CD4-positive, alpha-beta T cell treated with Interleukin-1 beta for 1 hour (primary cell): ENCODE measurements around the gene L2HGDH.

Experiments
- DNase-seq, 2 donors: peaks; one replicate each; pipeline ENCODE4 v3.0.0-alpha.2; 2020 to 2022

Gene L2HGDH

DNA sequence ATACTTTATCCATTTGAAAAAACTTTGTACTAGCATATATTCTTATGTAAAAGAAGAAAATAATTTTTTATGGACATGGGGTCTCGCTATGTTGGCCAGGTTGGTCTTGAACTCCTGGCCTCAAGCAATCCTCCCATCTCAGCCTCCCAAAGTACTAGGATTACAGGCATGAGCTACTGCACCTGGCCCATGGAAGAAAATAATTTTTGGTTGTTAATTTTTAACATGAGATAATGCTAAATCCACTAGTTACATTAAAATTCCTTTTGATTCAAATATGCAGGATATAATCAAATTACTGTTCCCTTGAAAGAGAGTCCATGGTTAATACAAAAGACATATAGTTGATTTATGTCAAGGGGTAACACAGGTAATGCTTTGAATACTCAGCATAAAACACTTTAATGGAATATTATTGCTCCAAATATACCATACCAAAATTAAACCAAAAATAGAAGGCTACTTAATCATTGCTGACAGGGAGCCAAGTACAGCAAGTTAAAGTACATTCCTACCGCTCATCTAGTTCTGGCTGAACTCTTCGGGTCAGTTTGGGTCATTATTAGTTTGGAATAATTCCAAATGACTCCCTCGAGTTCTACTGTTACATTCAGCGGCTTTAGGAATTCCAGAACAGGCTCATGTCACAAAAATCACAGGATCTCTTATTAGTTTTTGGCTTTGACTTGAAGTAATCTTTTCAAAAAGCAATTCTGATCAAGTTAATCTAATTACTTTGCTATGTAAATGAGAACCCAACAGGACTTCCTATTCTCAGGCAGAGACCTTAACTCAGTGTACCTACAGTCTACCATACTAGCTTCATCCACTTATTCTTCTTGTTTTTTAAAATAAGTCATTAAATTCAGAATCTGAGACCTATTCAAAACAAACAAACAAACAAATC, 86.7 kb downstream of the L2HGDH start:
- DNase-seq = no peak

DNA sequence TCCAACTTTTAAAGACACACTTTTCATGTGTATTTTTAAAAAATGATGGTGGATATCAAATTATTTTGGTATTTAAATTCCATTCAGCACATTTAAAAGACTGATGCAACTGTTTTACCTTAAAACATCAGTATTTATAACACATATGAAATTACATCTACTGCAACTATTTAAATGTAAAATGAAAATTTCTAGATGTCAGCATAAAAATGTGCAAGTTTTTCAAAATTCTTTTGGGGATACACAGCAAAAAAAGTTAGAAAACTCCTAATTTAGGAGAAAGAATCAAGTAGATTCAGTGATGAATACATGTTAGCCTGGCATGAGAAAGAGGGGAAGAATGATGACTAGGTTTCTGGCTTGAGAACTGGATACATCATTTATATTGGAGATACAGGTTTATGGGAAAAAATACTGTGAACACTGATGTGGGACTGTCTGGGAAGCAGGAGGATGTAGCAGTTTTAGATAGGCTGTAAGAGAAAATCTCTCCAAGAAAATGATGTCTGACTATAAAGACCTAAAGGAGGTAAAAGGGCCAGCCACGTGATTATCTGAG, 89.9 kb downstream of the L2HGDH start:
- DNase-seq = no peak

DNA sequence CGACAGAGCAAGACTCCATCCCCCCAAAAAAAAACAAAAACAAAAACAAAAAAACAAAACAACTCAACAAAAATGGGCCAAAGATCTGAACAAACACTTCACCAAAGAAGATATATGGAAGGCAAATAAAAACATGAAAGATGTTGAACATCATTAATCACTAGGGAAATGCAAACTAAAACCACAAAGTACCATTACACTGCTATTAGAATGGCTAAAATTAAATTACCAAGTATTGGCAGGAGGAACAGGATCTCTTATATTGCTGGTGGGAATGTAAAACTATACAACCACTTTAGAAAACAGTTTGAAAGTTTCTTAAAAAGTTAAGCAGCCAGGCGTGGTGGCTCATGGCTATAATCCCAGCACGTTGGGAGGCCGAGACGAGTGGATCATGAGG, 93.5 kb downstream of the L2HGDH start:
- DNase-seq = no peak

DNA sequence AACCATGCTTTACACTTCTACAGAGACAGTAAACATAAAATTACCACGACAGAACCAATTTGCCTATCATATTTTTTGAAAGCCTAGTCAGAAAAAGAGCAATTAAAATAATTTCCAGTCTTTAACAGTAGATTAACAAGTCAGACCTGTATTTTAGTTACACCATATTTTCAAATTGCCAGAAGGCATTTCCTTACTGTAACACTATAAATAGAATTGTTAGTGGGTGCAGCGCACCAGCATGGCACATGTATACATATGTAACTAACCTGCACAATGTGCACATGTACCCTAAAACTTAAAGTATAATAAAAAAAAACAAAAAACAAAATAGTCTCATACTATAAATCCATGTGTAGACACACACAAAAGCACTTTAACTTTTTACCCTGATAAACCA, 96.6 kb downstream of the L2HGDH start:
- DNase-seq = no peak

DNA sequence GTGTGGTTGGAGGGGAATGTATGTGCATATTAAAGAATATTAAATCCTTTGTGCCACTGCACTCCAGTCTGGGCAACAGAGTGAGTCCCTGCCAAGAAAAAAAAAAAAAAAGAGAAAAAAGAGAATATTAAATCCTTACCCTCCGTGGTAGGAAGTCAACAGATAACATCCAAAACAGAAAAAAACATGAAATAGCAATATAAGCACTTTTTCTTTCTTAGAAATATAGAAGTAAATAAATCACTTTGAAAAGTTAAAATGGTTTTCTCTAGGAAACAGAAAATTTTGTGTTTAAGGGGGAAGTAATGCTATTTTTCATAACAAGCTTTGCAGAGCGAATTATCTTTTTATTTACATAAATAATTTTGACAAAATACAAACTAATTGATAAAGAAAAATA, 98.2 kb downstream of the L2HGDH start:
- DNase-seq = no peak

DNA sequence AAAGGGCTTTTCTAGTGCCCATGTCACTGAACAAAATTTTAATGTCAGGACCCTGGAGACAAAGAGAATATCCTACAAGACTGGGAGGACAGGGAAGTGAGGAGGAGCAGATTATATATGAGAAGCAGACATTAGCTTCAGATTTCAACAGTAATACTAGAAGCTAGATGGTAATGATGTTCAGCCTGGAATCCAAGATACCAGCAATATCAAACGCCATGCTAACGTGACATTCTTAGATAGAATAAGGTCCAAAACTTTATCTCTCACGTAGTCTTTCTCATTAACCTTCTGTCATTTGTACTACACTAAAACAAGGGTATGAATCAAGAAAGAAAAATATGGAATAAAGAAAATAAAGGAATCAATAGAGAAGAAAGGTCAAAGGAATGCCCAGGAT, 99.3 kb downstream of the L2HGDH start:
- DNase-seq = no peak

DNA sequence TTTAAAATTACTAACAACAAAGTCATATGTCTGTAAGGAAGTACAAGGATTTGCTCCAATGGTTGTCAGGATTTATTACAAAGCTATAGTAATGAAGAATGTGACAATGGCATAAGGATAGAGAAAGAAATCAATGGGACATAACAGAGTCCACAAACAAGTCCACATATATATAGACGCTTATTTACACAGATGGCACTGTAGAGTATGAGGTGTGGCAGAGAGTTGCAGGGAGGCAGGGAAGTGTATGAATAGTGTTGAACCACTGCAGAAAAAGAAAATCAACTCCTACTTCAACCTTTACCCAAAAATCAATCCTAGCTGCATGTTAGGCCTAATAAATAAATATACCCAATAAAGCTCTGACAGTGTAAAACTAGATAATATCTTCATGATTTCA, 102.0 kb downstream of the L2HGDH start:
- DNase-seq = no peak

DNA sequence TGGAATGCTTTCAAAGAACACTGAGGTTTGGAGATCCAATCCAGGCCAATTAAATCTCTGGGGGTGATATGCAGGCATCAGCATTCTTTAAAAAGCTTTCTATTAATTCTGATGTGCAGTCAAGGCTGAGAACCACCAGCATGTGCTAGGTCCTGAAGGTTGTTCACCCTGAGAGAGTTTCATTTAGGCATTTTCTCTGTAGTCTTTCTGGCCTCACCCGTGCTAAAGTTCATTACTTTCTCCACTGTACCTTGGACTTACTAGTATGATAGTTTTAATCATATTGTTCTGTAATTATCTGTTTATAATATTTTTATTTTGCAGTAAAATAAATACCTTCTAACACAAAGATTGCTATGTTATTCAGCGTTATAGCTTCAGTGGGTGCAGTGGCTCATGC, 113.5 kb downstream of the L2HGDH start:
- DNase-seq = no peak

DNA sequence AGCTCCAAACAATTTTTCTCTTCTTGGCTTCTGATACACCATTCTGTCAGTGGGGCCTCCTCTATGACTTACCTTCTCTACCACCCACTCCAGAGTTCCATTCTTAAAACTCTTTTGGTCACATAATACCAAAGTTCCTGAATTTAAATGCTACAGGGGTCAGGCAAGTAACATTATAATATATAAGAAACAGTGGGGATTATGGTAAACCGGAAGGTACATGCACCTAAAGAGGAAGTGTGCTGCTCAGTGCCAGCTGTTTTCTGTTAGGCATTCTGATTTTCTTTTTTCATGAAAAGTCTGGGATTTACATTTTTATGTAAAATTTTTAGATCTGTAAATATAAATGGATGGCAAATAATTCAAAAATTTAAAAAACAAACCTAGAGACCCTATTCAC, 120.5 kb downstream of the L2HGDH start:
- DNase-seq = no peak
